C1 segment of cervical spinal cord (tissue), 14 donors: ENCODE measurements around the gene GDPD1.

Source experiments
- DNase-seq, 14 donors: peaks; one replicate each; lab custom pipeline; 2025; lab: John Stamatoyannopoulos, UW

GDPD1 gene

GRCh38 chr17:59315866-59316265 lies 95.6 kb downstream of the GDPD1 start:
- DNase-seq = no peak
